HG02970 (cell line): Measurements from ENCODE around the gene ZFP57.

Experiments
- ATAC-seq: cut with Tn5 transposase; IDR thresholded peaks from one replicate; pipeline ENCODE4 v1.9.1; 2021; ENCODE audit warnings: mild to moderate bottlenecking, moderate library complexity, moderate number of reproducible peaks; ENCODE audit not compliant: unreplicated experiment, low FRiP score

The ZFP57 gene

GRCh38 chr6:29680904-29681303, at the start of gene ZFP57:
Gene ZFP57, minus strand, starts transcription at chr6:29681152. Its CDS starts 4,149 bp downstream, at chr6:29677003.
- no peak for ATAC-seq

GRCh38 chr6:29730575-29731126, 49.7 kb upstream of the ZFP57 start:
- no peak for ATAC-seq

GRCh38 chr6:29729774-29730328, 48.9 kb upstream of the ZFP57 start:
- ATAC-seq, result no peak

- no peak for ATAC-seq
Measured at GRCh38 chr6:29728875-29729270, 47.9 kb upstream of the ZFP57 start.

- no peak for ATAC-seq
Measured at GRCh38 chr6:29728173-29728874, 47.4 kb upstream of the ZFP57 start.

GRCh38 chr6:29727637-29728036, 46.7 kb upstream of the ZFP57 start:
- ATAC-seq, result no peak

GRCh38 chr6:29726571-29727194, 45.7 kb upstream of the ZFP57 start:
- ATAC-seq, result no peak

- no peak for ATAC-seq
Measured at GRCh38 chr6:29726001-29726400, 45.0 kb upstream of the ZFP57 start.

- no peak for ATAC-seq
Measured at GRCh38 chr6:29724937-29725869, 44.3 kb upstream of the ZFP57 start.

GRCh38 chr6:29723666-29724588, 43.0 kb upstream of the ZFP57 start:
- ATAC-seq, result no peak

GRCh38 chr6:29723262-29723665, 42.3 kb upstream of the ZFP57 start, which contains the start of gene HLA-F:
Gene HLA-F, plus strand, starts transcription at chr6:29723434. Its CDS starts 30 bp downstream, at chr6:29723464.
- peak; percentile 83 for ATAC-seq

GRCh38 chr6:29720863-29721262, 39.9 kb upstream of the ZFP57 start:
- no peak for ATAC-seq

- no peak for ATAC-seq
Measured at GRCh38 chr6:29710281-29710941, 29.5 kb upstream of the ZFP57 start.

GRCh38 chr6:29709188-29709587, 28.2 kb upstream of the ZFP57 start:
- no peak for ATAC-seq

- no peak for ATAC-seq
Measured at GRCh38 chr6:29708432-29709179, 27.7 kb upstream of the ZFP57 start.

- ATAC-seq, result no peak
Measured at GRCh38 chr6:29705389-29706231, 24.7 kb upstream of the ZFP57 start.

- ATAC-seq, result no peak
Measured at GRCh38 chr6:29702519-29703103, 21.7 kb upstream of the ZFP57 start.
